ENCODE results near the gene CKAP4.
A peak's percentile ranks its signal among the peaks of the same experiment; 100 is the strongest.

The CKAP4 gene

DNA sequence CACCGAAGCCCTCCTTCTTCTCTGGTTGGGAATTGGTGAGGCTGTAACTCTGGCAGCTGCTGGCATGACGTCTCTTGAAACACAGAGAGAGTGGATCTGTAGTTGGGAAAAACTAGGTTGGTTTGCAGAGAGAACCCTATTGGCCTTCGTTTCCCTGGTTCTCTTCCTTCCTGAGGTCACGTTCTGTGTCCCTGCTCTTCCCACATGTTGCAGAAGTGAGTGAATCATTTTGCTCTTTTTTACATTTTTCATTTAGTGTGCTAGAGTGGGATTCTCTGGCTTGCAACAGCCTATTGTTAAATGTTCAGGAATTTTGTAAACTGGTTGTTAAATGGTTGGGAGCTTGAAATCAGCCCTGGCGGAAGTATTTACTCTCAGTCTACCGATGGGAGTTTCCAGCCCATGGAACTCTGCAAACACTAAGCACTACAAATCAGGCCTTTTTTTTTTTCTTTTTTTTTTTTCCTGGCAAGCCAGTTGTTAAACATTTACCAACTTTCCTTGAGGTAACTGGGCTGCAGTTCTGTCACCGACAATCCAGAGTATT, 26.8 kb upstream of the CKAP4 start:
- DNase-seq = no peak

DNA sequence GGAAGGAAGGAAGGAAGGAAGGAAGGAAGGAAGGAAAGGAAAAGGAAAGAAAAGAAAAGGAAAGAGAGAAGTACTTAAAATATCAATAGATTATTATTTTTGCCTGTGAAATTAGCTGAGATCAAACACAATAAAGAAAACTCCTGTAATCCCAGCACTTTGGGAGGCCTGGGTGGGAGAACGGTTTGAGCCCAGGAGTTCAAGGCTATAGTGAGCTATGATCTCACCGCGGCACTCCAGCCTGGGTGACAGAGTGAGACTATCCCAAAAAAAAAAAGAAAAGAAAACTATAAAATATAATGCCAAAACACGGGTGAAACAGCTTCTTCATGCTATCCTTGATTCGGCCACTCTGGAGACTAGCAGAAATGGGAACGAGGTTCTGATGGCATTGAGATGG, 26.2 kb upstream of the CKAP4 start:
- DNase-seq = no peak

DNA sequence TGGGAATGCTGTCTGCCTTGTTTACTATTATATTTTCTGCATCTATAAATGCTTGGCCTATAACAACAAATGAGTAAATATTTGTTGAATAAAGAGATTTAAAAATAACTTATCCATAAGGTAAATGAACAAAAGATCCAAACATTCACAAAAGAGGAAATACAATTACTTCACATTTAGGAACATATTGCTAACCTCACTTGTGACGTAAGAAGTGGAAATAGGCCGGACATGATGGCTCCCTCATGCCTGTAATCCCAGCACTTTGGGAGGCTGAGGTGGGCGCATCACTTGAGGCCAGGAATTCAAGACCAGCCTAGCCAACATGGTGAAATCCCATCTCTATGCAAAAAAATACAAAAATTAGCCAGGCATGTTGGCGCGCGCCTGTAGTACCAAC, 25.7 kb upstream of the CKAP4 start:
- DNase-seq = no peak

DNA sequence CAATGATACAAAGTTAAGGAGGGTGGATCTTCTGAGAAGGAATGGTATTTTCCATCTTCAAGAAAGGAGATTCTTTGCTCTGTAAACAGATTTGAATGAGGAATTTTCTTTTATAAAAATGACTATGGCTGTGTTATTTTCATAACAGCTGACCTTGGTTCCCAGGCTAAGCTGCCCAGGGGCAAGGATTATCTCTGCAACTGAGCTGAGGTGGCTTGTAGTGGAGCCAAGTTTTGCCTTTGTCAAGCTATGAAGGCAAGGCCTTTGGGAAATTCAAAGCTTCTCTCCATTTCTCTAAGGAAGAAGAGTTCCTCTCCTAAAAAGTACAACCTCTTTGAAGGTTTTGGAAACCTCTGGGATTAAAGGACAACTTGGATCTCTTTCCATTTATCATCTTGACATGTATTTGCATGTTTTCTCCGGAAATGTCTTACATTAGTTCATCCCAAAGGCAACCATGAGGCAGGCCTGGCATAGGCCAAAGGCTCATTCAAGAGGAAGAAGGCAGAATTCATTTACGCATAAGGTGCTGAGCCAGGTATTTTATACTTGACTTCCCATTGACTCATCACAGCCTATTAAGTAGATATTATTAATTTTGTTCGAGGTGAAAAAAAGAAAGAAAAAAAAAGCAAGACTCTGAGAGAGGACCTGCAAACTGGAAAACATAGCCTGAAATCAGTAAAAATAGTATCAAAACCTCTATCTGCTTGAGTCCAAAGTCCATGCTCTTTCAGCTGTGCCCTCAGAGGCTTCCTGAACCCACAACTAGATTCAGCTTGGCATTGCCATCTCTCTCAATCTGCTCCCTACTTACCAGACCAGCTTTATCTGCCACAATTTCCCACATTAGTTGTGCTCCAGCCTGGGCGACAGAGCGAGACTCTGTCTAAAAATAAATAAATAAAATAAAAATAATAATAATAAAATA, 24.0 kb upstream of the CKAP4 start:
- no peak for DNase-seq

DNA sequence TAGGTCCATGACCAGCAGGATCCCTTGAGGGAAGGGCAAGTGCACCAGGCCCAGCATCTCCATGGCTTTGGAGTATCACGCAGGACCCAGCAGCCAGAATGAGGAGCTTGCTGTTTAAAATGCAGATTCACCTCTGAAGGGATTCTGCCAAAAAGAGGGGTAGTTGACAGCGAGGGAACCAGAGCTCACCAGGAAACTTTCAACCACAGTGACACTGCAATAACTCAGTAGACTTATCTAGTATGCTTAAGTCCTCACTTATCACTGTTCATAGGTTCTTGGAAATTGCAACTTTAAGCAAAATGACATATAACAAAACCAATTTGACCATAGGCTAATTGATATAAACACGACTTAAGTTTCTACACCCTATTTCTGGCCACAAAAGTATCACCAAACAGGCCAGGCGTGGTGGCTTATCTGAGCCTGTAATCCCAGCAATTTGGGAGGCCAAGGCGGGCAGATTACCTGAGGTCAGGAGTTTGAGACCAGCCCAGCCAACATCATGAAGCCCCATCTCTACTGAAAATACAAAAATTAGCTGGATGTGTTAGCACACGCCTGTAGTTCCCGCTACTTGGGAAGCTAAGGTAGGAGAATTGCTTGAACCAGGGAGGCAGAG, 21.4 kb upstream of the CKAP4 start:
- no peak for DNase-seq

DNA sequence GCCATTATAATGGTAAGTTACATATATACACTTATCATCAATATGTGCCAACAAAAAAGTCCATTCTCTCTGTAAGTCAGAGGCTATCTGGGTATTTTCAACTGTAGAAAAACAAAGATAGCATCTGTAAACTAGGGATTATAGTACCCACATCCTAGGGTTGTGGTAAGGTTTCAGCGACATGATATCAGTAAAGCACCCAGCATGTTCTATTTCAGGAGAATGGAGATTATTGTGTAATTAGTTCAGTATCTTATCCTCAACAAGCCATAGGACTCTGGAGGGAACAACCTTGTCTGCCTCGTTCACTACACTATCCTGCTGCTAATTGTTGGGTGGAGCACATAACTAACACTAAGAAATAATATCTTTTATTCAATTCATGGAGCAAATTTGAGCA, 19.7 kb upstream of the CKAP4 start:
- no peak for DNase-seq

DNA sequence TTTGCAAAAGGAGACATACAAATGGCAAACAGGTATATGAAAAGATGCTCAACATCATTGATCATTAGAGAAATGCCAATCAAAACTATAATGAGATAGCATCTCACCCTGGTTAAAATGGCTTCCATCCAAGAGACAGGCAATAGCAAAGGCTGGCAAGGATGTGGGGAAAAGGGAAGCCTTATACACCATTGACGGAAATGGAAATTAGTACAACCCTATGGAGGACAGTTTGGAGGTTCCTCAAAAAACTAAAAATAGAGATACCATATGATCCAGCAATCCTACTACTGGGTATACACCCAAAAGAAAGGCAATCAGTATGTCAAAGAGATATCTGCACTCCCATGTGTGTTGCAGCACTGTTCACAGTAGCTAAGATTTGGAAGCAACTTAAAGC, 17.3 kb upstream of the CKAP4 start:
- no peak for DNase-seq

DNA sequence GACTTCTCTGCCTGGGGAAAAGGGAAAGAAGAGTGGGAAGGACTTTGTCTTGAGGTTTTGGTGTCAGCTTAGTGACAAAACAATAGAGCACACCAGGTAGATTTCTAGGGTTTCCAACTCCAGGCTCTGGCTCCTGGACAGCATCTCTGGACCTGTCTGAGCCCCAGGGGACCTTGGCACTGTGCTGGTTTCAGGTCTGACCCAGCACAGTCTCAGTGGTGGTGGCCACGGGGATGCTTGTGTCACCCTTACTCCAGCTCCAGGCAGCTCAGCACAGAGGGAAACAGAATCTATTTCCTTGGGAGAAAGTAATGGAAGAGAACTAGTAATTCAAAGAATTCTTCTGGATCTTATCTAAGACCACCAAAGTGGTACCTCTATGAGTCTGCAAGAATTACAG, 11.1 kb upstream of the CKAP4 start:
- no peak for DNase-seq

DNA sequence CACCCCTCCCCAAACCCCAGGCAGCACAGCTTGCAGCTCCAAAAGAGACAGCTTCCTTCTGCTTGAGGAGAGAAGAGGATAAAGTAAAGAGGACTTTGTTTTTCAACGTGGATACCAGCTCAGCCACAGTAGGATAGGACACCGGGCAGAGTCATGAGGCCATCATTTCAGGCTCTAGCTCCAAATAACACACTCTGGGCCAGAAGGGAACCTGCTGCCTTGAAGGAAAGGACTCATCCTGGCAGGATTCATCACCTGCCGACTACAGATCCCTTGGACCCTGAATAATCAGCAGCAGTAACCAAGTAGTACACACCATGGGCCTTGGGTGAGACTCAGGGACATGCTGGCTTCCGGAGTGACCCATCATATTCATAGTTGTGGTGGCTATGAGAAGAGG, 10.4 kb upstream of the CKAP4 start:
- DNase-seq = no peak

DNA sequence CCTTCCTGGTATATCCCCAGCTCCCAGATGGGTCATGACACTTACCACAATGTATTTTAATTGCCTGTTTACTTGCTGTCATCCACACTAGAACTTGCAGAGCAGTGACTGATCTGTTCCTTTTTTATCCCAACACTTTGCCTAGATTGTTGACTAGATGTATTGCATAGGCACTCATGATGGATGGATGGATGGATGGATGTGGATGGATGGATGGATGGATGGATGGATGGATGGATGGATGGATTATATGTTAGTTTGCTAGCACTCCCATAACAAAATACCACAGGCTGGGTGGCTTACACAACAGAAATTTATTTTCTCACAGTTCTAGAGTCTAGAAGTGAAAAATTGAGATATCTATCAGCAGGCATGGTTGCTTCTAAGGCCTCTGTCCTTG, 8.7 kb upstream of the CKAP4 start:
- DNase-seq = no peak

DNA sequence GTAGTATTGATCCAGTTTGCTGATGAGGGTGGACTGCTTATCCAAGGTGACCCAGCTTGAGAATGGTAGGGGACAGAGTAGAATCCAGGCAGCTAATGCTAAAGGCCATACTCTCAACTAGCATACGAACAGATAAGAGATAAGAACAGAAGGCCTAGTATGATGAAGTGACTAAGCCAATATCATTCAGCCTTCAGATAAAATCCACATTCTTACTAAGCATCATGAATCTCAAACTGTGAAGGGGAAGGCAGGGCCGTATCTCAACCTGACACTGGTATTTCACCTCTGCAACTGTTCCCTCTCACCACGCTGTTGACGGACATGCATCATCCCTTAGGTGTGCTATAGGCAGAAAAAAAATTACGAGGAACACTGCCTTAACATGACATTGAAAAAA, 8.1 kb upstream of the CKAP4 start:
- DNase-seq = no peak

DNA sequence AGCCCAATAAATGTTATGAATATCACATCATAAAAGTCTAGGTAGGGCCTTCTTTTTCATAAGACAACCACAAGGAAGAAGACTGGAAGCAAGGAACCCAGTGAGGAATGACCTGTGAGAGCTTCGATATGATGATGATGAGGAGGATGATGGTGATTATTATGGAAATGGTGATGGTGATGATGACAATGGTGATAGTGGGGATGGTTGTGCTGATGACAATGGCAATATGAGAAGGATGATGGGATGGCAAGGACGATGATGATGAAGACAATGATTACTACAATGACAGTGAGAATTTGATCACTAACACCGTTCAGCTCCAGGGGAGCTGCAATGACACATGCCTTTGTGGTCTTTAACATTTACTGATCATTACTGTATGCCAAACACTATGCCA, 7.7 kb upstream of the CKAP4 start:
- DNase-seq = no peak

DNA sequence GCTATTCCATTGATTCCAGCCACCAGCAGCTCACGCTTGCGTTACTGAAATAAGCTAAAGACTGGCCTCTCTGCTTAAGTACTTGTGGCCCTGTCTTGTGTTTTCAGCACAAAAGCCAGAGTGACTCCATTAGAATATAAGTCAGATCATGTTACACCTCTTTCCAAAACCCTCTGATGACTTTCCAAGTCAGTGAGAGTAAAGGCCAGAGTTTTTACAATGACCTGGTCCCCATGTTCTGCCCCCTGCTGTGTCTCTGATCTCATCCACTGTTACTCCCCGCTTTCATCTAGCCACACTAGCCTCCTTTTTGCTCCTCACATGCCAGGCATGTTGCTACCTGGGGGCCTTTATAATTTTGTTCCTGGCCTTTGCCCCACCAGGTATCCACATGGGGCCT, 6.9 kb upstream of the CKAP4 start:
- peak; percentile 38 for DNase-seq

DNA sequence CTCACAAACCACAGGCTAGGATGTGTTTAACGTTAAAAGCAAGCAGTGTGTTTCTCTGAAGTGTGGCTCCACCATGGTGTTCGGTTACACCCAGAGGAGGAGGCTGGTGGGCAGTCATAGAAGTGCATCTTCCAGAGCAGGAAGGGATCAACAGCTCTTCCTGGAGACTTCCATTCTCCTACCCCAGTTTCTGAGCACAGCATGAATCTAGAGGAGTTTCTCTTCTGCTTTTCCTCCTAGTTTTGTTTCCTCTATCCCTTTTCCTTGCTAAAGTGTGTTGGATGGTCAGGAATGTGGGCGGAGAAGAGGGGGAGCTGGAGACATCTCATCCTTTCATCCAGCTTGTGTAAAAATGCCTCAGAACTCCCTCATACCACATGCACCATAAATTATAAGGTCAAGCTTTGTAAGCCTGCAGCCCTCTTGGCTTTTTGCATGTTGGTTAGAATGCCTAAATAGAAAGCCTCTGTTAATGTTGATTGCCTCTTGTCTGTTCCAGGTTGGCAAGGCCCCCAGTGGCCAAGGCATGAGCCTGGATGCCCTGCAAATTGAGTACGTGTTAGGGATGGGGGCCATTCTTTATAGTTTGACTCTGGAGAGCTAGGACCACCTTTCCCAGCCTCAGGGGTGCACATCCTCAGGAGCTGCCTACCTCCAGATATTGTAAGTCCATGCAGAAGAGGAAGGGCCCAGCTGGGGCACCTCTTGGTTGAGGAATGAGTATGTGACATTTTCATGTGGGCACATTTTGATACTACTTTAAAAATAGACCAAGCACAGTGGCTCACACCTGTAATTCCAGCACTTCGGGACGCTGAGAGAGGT, 4.0 kb upstream of the CKAP4 start:
- no peak for DNase-seq

DNA sequence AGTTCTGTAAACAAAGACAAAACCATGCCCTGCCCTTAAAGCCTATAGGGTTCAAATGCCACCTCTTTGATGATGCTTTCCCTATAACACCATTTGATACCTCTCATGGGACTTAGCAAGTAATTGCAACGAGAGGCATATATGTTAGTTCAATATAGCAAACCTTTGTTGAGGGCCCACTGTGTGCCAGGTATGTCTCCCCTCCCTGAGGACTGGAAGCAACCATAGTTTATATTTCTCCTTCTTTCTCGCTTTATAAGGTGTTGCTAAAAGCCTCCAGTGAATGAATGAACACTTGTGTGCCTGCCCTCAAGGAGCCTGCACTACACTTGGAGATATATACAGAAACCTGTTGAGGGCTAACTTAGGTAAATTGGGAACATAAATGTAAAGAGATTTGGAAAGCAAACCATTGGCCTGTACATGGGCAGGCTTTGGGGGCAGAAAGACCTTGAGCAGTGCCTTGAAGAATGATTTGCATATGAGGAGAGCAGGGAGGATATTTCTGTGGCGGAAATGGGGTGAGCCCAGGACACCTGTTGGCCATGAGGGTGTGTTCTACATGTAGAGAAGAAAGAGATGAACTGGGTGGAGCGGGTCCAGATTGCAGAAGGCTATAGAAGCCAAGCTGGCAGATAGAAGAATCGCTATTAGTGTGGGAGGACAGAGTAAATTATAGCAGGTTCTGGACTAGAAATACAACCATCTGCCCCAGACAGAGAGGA, 1.8 kb upstream of the CKAP4 start:
- no peak for DNase-seq

DNA sequence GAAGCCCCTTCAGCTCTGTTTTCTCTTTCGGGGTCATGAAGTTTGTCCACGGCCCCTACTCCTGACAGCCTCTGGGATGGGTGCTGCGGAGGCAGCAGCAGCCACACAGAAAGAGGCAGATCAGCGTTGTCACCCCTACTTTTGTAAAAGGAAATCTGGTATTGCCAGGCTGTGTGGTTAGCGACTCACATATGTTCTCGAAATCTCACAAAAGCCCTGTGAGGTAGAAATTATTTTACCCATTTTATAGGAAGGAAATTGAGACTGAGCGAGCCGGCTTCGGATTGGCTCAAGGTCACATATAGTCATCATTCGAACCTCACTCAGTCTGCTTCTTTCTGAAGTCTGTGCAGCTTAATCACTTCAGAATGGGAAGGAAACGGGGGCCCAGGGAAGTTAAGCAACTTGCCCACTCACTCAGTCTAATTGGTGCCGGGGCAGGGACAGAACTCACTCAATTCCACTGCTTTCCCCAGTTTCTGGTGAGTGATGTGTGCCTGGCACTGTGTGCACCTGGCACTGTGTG, 1.1 kb upstream of the CKAP4 start:
- no peak for DNase-seq

DNA sequence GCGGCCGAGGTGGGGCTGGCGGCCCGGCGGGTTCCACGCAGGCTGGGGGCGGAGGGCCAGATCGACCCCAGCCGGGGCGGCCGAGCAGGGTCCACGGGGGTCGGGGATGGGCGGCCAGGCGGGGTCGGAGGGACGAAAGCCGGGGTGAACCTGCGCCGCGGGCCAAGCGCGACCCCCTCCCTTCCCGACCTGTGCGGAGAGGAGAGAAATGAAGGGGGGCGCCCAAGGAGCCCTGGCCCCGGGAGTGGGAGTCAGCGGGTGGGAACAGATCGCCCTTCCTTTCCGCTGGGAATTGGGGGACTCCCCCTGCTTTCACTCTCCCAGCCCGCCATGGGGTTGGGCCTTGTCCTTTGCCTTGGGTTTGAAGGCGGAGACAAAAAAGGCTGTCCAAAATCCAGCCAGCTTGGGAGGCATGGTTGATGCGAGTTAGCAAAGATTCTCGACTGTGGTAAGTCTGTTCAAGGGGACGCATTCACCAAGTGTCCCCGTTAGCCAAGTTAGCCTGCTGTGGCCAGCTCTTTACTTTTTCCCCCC, 559 bp upstream of the CKAP4 start:
- peak; percentile 88 for DNase-seq

DNA sequence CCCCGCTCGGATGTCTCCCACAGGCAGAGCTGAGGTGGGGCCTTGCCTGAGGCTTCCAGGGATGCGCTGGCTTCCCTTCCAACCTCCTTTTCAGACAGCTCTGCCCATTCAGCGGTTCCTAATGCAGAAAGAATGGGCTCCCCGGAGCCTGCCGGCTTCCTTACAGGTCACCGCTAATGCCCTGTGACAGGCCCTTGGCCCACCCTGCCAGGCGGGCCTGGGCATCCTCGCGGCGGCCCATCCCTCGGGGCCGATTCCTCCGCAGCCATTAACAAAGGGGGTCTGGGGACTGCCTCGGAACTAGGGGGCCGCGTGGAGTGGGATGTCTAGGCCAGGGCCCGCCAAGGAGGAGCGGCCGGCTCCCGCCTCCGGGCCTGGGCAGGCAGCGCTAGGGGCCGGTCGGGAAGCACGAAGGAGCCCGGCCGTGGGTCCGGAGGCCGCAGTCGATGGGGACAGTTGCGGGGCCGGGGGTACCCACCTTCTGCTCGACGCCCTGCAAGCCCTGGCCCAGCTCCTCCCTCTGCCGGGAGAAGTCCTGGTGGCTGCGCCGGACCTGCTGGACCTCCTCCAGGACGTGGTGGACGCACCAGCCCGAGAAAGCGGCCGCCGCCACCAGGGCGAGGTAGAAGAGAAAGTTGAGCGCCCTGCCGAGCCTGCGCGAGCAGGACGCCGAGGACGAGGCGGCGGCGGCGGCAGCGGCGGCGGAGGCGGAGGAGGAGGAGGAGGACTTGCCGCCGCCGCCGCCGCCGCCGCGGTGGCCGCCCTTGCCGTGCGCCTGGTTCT, 738 bp downstream of the CKAP4 start:
- DNase-seq = peak; percentile 94

DNA sequence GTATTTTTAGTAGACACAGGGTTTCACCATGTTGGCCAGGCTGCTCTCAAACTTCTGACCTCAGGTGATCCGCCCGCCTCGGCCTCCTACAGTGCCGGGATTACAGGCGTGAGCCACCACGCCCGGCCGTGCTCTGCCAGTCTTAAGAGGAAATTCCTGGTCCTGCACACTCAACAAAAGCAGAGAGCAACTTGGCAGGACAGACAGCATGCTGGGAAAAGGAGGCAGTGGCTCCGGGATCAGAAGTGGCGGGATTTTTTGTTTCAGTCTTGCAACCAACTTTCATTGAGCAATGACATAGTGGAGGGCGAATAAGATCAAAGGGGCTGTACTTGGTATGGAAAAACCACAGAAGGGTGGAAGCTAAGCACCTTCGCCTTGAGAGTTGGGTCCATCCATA, 2.1 kb downstream of the CKAP4 start:
- DNase-seq = no peak

DNA sequence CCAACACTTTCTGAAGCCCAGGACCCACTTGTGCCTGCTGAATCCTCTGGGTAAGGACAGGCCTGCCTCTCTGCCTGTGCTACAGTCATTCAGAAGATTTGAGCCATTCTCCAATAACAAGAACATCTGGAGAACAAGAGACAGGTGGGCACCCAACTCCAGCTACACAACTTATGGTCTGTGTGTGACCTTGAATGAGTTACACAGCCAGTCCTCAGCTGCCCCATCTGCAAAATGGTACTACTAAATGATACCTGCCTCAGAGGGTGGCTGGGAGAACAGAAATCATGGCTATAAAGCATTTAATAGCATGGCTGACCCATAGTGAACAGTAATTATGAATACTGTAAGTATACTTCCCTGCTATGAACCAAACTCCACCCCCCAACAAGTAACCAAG, 4.2 kb downstream of the CKAP4 start:
- no peak for DNase-seq

DNA sequence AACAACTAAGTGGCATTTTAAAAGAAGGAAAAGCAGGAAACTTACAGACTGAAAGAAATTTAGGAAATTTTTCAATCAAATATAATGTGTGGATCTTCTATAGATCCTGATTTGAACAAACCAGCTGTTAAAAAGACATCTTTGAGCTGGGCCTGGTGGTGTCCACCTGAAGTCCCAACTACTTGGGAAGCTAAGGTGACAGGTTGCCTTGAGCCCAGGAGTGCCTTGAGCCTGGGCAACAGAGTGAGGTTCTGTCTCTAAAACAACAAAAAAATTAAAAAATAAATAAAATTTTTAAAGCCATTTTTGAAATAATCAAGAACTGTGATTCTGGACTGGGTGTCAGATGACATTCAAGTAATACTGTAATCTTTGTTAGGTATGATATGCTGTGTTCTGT, 7.0 kb downstream of the CKAP4 start:
- DNase-seq = no peak

Measured in eye (tissue), 1 donor.